ENCODE data around the gene FAM229A. TPM values are rescaled to one million over a fixed set of nuclear protein-coding genes. Genes with fewer than 3 reads are reported as not detected.

The FAM229A gene
- total RNA-seq, 1 donor from 2014 or later: 1.0 TPM

- Histone ChIP-seq H3K27me3 (ENCODE audit: control insufficient read depth in 3 of 3, insufficient read depth in 3 of 3, low read length in 3 of 3) (no peaks in the 10 kb centered on the region), H3K4me1 (ENCODE audit: control insufficient read depth in 3 of 3, insufficient read depth in 3 of 3, low read length in 3 of 3) (no peaks in the 10 kb centered on the region), H3K27ac (ENCODE audit: low read depth, low read length) (no peak overlapping the region), H3K36me3 (ENCODE audit: control insufficient read depth in 3 of 3, insufficient read depth in 3 of 3, low read length in 3 of 3) (peaks cover 90 to 94% (median 92%) of the 10 kb centered on the region in 3 donors), H3K9ac (ENCODE audit: low read depth in 1 of 3, low read length in 3 of 3) (no peak overlapping the region), H3K9me3 (ENCODE audit: control insufficient read depth in 3 of 3, low read length in 3 of 3) (no peaks in the 10 kb centered on the region), H3K4me3 (ENCODE audit: low read length in 3 of 3) (no peak overlapping the region)
These were observed 15.4 kb upstream of the FAM229A start for GRCh38 chr1:32377541-32378220.

GRCh38 chr1:32376199-32376598 lies 13.9 kb upstream of the FAM229A start:
- H3K4me1 ChIP-seq (ENCODE audit: control insufficient read depth in 3 of 3, insufficient read depth in 3 of 3, low read length in 3 of 3): no peaks in the 10 kb centered on the region
- no peaks in the 10 kb centered on the region for H3K9me3 ChIP-seq (ENCODE audit: control insufficient read depth in 3 of 3, low read length in 3 of 3)
- H3K27me3 ChIP-seq (ENCODE audit: control insufficient read depth in 3 of 3, insufficient read depth in 3 of 3, low read length in 3 of 3): no peaks in the 10 kb centered on the region
- H3K4me3 ChIP-seq (ENCODE audit: low read length in 3 of 3): no peak overlapping the region
- H3K36me3 ChIP-seq (ENCODE audit: control insufficient read depth in 3 of 3, insufficient read depth in 3 of 3, low read length in 3 of 3): peaks cover 90 to 93% (median 92%) of the 10 kb centered on the region in 3 donors
- H3K27ac ChIP-seq (ENCODE audit: low read depth, low read length): no peak overlapping the region
- no peak overlapping the region for H3K9ac ChIP-seq (ENCODE audit: low read depth in 1 of 3, low read length in 3 of 3)

GRCh38 chr1:32373996-32374592 lies 11.8 kb upstream of the FAM229A start:
- peaks cover 72 to 80% (median 79%) of the 10 kb centered on the region in 3 donors for H3K36me3 ChIP-seq (ENCODE audit: control insufficient read depth in 3 of 3, insufficient read depth in 3 of 3, low read length in 3 of 3)
- H3K9me3 ChIP-seq (ENCODE audit: control insufficient read depth in 3 of 3, low read length in 3 of 3): no peaks in the 10 kb centered on the region
- no peak overlapping the region for H3K4me3 ChIP-seq (ENCODE audit: low read length in 3 of 3)
- H3K9ac ChIP-seq (ENCODE audit: low read depth in 1 of 3, low read length in 3 of 3): no peak overlapping the region
- H3K27me3 ChIP-seq (ENCODE audit: control insufficient read depth in 3 of 3, insufficient read depth in 3 of 3, low read length in 3 of 3): no peaks in the 10 kb centered on the region
- no peak overlapping the region for H3K27ac ChIP-seq (ENCODE audit: low read depth, low read length)
- no peaks in the 10 kb centered on the region for H3K4me1 ChIP-seq (ENCODE audit: control insufficient read depth in 3 of 3, insufficient read depth in 3 of 3, low read length in 3 of 3)

DNA sequence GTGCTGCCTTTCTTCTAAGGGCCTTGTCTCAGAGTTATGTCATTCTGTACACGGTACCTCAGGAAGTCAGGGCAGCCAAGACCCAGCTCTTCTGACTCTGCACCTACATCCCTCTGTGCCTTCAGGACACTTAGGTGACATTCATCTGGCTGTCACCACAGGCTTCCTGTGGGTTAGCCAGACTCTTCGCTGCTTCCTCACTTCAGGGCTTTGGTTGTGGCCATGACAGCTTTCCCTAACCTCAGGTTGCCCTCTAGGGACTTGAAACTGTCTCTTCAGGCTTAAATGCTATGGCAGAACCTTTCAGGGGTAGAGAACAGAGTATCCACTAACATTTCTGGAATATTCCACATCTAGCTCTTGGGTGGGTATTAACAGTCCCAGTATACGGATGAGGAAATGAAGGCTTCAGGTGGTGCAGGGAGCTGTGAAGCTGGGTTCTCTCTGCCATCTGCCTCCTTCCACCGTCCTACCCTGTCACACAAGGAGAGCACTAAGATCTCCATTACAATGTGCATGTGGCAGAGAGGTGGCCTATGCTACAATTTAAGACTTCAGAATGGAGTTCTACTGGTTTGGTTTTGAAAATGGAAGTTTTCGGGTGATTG lies 10.0 kb upstream of the FAM229A start:
- H3K36me3 ChIP-seq (ENCODE audit: control insufficient read depth in 3 of 3, insufficient read depth in 3 of 3, low read length in 3 of 3): peaks cover 68 to 78% (median 75%) of the 10 kb centered on the region in 3 donors
- H3K27me3 ChIP-seq (ENCODE audit: control insufficient read depth in 3 of 3, insufficient read depth in 3 of 3, low read length in 3 of 3): no peaks in the 10 kb centered on the region
- H3K27ac ChIP-seq (ENCODE audit: low read depth, low read length): no peak overlapping the region
- no peak overlapping the region for H3K4me3 ChIP-seq (ENCODE audit: low read length in 3 of 3)
- no peak overlapping the region for H3K9ac ChIP-seq (ENCODE audit: low read depth in 1 of 3, low read length in 3 of 3)
- no peaks in the 10 kb centered on the region for H3K4me1 ChIP-seq (ENCODE audit: control insufficient read depth in 3 of 3, insufficient read depth in 3 of 3, low read length in 3 of 3)
- H3K9me3 ChIP-seq (ENCODE audit: control insufficient read depth in 3 of 3, low read length in 3 of 3): no peaks in the 10 kb centered on the region

- Histone ChIP-seq H3K9ac (ENCODE audit: low read depth in 1 of 3, low read length in 3 of 3) (no peak overlapping the region), H3K9me3 (ENCODE audit: control insufficient read depth in 3 of 3, low read length in 3 of 3) (no peaks in the 10 kb centered on the region), H3K36me3 (ENCODE audit: control insufficient read depth in 3 of 3, insufficient read depth in 3 of 3, low read length in 3 of 3) (peaks cover 56 to 73% (median 72%) of the 10 kb centered on the region in 3 donors), H3K27me3 (ENCODE audit: control insufficient read depth in 3 of 3, insufficient read depth in 3 of 3, low read length in 3 of 3) (no peaks in the 10 kb centered on the region), H3K27ac (ENCODE audit: low read depth, low read length) (no peak overlapping the region), H3K4me1 (ENCODE audit: control insufficient read depth in 3 of 3, insufficient read depth in 3 of 3, low read length in 3 of 3) (peaks cover 0 to 2% (median 0%) of the 10 kb centered on the region in 3 donors), H3K4me3 (ENCODE audit: low read length in 3 of 3) (no peak overlapping the region)
These were observed 5.8 kb upstream of the FAM229A start for GRCh38 chr1:32367912-32368635.

DNA sequence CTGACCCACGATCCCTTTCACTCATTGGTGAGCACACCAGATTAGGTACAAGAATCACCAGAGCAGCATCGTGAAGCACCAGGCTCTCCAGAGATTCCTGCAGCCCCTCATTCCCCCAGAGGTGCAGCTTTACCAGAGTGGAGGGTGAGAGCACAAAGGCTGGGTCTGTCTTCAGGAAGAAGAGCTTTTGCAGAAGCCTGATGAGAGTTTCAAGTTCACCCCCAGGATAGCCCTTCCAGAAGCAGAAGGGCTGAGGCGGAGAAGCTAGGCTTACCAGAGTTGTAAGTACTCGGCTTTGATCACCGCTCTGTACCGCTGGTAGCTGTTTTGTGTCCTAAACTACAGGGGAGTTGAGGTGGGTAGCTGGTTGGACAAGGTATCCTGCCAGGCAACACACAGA lies 3.2 kb upstream of the FAM229A start:
- peaks cover 9 to 19% (median 10%) of the 10 kb centered on the region in 3 donors for H3K4me1 ChIP-seq (ENCODE audit: control insufficient read depth in 3 of 3, insufficient read depth in 3 of 3, low read length in 3 of 3)

DNA sequence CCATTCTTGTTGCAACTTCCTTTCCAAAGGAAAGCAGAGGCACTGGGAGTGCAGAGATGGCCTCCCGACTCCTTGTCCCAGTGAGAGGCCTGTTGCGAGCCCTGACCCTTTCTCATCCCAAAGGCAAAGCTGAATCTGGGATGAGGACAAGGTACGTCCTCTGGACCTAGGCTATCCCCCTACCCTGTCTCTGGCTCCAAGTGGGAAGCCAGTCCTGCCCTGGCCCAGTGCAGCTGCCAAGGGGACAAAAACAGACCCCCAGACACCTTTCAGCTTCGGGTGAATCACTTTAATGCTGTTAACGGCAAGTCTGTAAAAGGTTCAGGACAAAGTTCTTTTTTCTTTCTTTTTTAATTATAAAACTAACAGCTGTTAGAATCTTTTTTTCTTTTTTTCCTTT lies 2.6 kb upstream of the FAM229A start:
- Histone ChIP-seq H3K4me1 (ENCODE audit: control insufficient read depth in 3 of 3, insufficient read depth in 3 of 3, low read length in 3 of 3) (peaks cover 9 to 19% (median 10%) of the 10 kb centered on the region in 3 donors), H3K9me3 (ENCODE audit: control insufficient read depth in 3 of 3, low read length in 3 of 3) (no peaks in the 10 kb centered on the region), H3K27ac (ENCODE audit: low read depth, low read length) (no peak overlapping the region), H3K36me3 (ENCODE audit: control insufficient read depth in 3 of 3, insufficient read depth in 3 of 3, low read length in 3 of 3) (peaks cover 41 to 56% (median 53%) of the 10 kb centered on the region in 3 donors), H3K4me3 (ENCODE audit: low read length in 3 of 3) (no peak overlapping the region), H3K27me3 (ENCODE audit: control insufficient read depth in 3 of 3, insufficient read depth in 3 of 3, low read length in 3 of 3) (no peaks in the 10 kb centered on the region), H3K9ac (ENCODE audit: low read depth in 1 of 3, low read length in 3 of 3) (no peak overlapping the region)

More for the DNA sequence above, 3.2 kb upstream of the FAM229A start:
- H3K27ac ChIP-seq (ENCODE audit: low read depth, low read length): no peak overlapping the region
- H3K36me3 ChIP-seq (ENCODE audit: control insufficient read depth in 3 of 3, insufficient read depth in 3 of 3, low read length in 3 of 3): peaks cover 41 to 56% (median 55%) of the 10 kb centered on the region in 3 donors
- H3K4me3 ChIP-seq (ENCODE audit: low read length in 3 of 3): no peak overlapping the region
- H3K9me3 ChIP-seq (ENCODE audit: control insufficient read depth in 3 of 3, low read length in 3 of 3): no peaks in the 10 kb centered on the region
- no peak overlapping the region for H3K9ac ChIP-seq (ENCODE audit: low read depth in 1 of 3, low read length in 3 of 3)
- no peaks in the 10 kb centered on the region for H3K27me3 ChIP-seq (ENCODE audit: control insufficient read depth in 3 of 3, insufficient read depth in 3 of 3, low read length in 3 of 3)

DNA sequence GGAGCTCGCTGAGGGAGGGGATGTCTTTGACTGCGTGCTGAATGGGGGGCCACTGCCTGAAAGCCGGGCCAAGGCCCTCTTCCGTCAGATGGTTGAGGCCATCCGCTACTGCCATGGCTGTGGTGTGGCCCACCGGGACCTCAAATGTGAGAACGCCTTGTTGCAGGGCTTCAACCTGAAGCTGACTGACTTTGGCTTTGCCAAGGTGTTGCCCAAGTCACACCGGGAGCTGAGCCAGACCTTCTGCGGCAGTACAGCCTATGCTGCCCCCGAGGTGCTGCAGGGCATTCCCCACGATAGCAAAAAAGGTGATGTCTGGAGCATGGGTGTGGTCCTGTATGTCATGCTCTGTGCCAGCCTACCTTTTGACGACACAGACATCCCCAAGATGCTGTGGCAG lies 1.4 kb upstream of the FAM229A start:
- Histone ChIP-seq H3K9ac (ENCODE audit: low read depth in 1 of 3, low read length in 3 of 3) (no peak overlapping the region), H3K36me3 (ENCODE audit: control insufficient read depth in 3 of 3, insufficient read depth in 3 of 3, low read length in 3 of 3) (peaks cover 37 to 50% (median 49%) of the 10 kb centered on the region in 3 donors), H3K27me3 (ENCODE audit: control insufficient read depth in 3 of 3, insufficient read depth in 3 of 3, low read length in 3 of 3) (no peaks in the 10 kb centered on the region), H3K9me3 (ENCODE audit: control insufficient read depth in 3 of 3, low read length in 3 of 3) (no peaks in the 10 kb centered on the region), H3K27ac (ENCODE audit: low read depth, low read length) (no peak overlapping the region), H3K4me1 (ENCODE audit: control insufficient read depth in 3 of 3, insufficient read depth in 3 of 3, low read length in 3 of 3) (peaks cover 9 to 19% (median 10%) of the 10 kb centered on the region in 3 donors), H3K4me3 (ENCODE audit: low read length in 3 of 3) (no peak overlapping the region)

- H3K27ac ChIP-seq (ENCODE audit: low read depth, low read length): no peak overlapping the region
These were observed 411 bp downstream of the FAM229A start for GRCh38 chr1:32361674-32362473.

More at GRCh38 chr1:32361674-32362473, 411 bp downstream of the FAM229A start:
- no peaks in the 10 kb centered on the region for H3K27me3 ChIP-seq (ENCODE audit: control insufficient read depth in 3 of 3, insufficient read depth in 3 of 3, low read length in 3 of 3)
- H3K9ac ChIP-seq (ENCODE audit: low read depth in 1 of 3, low read length in 3 of 3): peak overlapping the region in 2 of 3 donors; percentile 6 to 72
- H3K9me3 ChIP-seq (ENCODE audit: control insufficient read depth in 3 of 3, low read length in 3 of 3): no peaks in the 10 kb centered on the region
- H3K4me3 ChIP-seq (ENCODE audit: low read length in 3 of 3): peak overlapping the region in 2 of 3 donors; percentile 43 to 60
- H3K36me3 ChIP-seq (ENCODE audit: control insufficient read depth in 3 of 3, insufficient read depth in 3 of 3, low read length in 3 of 3): peaks cover 21 to 32% (median 32%) of the 10 kb centered on the region in 3 donors
- H3K4me1 ChIP-seq (ENCODE audit: control insufficient read depth in 3 of 3, insufficient read depth in 3 of 3, low read length in 3 of 3): peaks cover 9 to 19% (median 10%) of the 10 kb centered on the region in 3 donors
